ENCODE measurements around the gene PLCL2. TPM values are rescaled to one million over a fixed set of nuclear protein-coding genes. Genes with fewer than 3 reads are reported as not detected.

The PLCL2 gene
- total RNA-seq, 1 experiment from 2014 or later, result 0.07 TPM

DNA sequence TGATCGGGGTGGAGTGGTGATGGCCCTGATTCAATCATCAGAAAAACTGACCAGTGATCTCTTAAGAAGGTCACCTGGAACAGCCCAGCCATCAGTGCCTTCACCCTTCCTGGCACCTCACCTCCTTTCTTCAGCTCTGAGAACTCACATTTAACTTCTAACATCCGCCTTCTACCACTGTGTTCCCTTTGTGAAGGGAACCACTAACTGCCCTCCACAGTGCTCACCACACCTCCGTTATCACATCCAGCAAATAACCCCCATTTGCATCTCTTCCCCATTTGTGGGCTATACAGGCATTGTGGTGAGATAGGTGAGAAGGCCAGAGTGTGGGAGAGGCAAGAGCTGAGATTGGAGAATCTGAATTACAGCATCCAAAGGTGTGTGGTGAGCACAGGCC is 107.4 kb downstream of the PLCL2 start:
- peaks cover 3% of the 10 kb centered on the region for H3K27me3 Mint-ChIP-seq (ENCODE audit: insufficient read depth, unreplicated experiment)
- no peaks in the 10 kb centered on the region for H3K9me3 Mint-ChIP-seq (ENCODE audit: unreplicated experiment)
- H3K4me3 Mint-ChIP-seq (ENCODE audit: unreplicated experiment), result no peak overlapping the region
- Histone ChIP-seq H3K36me3 (ENCODE audit: control insufficient read depth, insufficient read depth, low read length) (no peaks in the 10 kb centered on the region), H3K4me1 (no peaks in the 10 kb centered on the region), H3K27me3 (replicated peaks; ENCODE audit: control insufficient read depth, insufficient read depth, low read length) (no peaks in the 10 kb centered on the region), H3K4me3 (ENCODE audit: low read depth, low read length) (no peak overlapping the region), H3K9me3 (no peaks in the 10 kb centered on the region)
- intact Hi-C loops (cut with micrococcal nuclease; ENCODE audit: unreplicated experiment), result no loop called here
- POLR2A ChIA-PET, result no interaction called here
- H3K27ac Mint-ChIP-seq (ENCODE audit: unreplicated experiment), result no peak overlapping the region
- BruUV-seq (replicated peaks), result no TSS peak
- TF ChIP-seq, protein P1, sequence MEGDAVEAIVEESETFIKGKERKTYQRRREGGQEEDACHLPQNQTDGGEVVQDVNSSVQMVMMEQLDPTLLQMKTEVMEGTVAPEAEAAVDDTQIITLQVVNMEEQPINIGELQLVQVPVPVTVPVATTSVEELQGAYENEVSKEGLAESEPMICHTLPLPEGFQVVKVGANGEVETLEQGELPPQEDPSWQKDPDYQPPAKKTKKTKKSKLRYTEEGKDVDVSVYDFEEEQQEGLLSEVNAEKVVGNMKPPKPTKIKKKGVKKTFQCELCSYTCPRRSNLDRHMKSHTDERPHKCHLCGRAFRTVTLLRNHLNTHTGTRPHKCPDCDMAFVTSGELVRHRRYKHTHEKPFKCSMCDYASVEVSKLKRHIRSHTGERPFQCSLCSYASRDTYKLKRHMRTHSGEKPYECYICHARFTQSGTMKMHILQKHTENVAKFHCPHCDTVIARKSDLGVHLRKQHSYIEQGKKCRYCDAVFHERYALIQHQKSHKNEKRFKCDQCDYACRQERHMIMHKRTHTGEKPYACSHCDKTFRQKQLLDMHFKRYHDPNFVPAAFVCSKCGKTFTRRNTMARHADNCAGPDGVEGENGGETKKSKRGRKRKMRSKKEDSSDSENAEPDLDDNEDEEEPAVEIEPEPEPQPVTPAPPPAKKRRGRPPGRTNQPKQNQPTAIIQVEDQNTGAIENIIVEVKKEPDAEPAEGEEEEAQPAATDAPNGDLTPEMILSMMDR (IDR thresholded peaks at IDR 0.05; ENCODE audit: insufficient read depth in 1 of 2, low read depth in 1 of 2, low read length in 1 of 2, severe bottlenecking in 1 of 2, unreplicated experiment in 1 of 2), result no peak
- no peaks in the 10 kb centered on the region for H3K4me1 Mint-ChIP-seq (ENCODE audit: low read depth, unreplicated experiment)
- no peaks in the 10 kb centered on the region for H3K36me3 Mint-ChIP-seq (ENCODE audit: insufficient read depth, unreplicated experiment)
- no peak for DNase-seq
- CTCF ChIA-PET, result no interaction called here

DNA sequence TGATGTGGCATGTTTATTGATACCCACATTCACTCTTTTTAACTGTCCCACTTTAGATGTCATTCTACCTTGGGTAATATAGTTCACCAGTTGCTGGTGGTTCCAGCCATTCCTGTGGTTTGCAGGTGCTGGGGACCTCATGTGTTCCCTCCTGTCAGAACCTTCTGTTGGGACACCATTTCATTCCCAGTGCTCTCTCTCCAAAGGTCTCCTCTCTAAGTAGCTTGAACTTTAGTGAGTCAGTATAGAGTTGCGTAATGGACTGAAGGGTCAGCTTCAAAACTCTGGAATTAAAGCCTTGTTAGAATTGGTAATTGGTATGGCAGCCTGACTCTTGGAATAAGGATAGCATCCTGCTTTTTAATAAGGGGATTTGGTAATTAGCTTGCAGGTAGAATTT is 108.5 kb downstream of the PLCL2 start:
- no peaks in the 10 kb centered on the region for H3K9me3 ChIP-seq
- Mint-ChIP-seq H3K27ac (ENCODE audit: unreplicated experiment) (no peak overlapping the region), H3K36me3 (ENCODE audit: insufficient read depth, unreplicated experiment) (no peaks in the 10 kb centered on the region), H3K27me3 (ENCODE audit: insufficient read depth, unreplicated experiment) (peaks cover 3% of the 10 kb centered on the region), H3K4me1 (ENCODE audit: low read depth, unreplicated experiment) (no peaks in the 10 kb centered on the region), H3K9me3 (ENCODE audit: unreplicated experiment) (no peaks in the 10 kb centered on the region), H3K4me3 (ENCODE audit: unreplicated experiment) (no peak overlapping the region)
- no TSS peak for BruUV-seq (replicated peaks)
- no peak for DNase-seq
- TF ChIP-seq, protein P1 (IDR thresholded peaks at IDR 0.05; ENCODE audit: insufficient read depth in 1 of 2, low read depth in 1 of 2, low read length in 1 of 2, severe bottlenecking in 1 of 2, unreplicated experiment in 1 of 2), result no peak
- intact Hi-C loops (cut with micrococcal nuclease; ENCODE audit: unreplicated experiment), result no loop called here
- no peaks in the 10 kb centered on the region for H3K27me3 ChIP-seq (replicated peaks; ENCODE audit: control insufficient read depth, insufficient read depth, low read length)
- no peak overlapping the region for H3K4me3 ChIP-seq (ENCODE audit: low read depth, low read length)
- ChIA-PET POLR2A (no interaction called here), CTCF (no interaction called here)
- H3K4me1 ChIP-seq, result no peaks in the 10 kb centered on the region
- H3K36me3 ChIP-seq (ENCODE audit: control insufficient read depth, insufficient read depth, low read length), result no peaks in the 10 kb centered on the region

DNA sequence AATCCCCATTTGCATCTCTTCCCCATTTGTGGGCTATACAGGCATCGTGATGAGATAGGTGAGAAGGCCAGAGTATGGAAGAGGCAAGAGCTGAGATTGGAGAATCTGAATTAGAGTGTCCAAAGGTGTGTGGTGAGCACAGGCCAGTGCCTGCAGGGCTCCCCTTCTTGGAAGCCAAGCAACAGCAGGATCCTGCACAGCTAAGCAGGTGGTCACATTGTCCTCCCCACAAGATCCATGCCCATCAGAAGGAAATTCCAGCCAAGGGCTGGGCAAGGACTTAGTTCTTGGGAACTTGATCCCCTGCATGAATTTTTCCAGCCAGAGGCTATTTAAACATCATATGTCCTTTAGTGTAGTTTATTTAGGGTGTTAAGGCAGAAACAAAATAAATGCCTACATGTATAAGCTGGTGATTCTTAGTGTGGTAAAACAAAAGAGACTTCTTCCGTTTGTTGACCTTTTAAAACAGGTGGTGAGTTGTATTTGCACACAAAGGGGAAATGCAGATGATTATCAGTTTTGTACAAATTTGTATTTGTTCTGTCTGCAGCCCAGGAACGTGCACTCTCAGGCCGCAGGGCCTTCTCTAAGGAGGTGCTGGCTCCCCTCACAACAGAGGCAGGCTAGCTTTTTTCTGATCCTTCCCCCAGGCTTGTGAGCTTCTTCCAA is 110.2 kb downstream of the PLCL2 start:
- Mint-ChIP-seq H3K4me3 (ENCODE audit: unreplicated experiment) (no peak overlapping the region), H3K27ac (ENCODE audit: unreplicated experiment) (no peak overlapping the region), H3K36me3 (ENCODE audit: insufficient read depth, unreplicated experiment) (no peaks in the 10 kb centered on the region), H3K27me3 (ENCODE audit: insufficient read depth, unreplicated experiment) (no peaks in the 10 kb centered on the region), H3K9me3 (ENCODE audit: unreplicated experiment) (no peaks in the 10 kb centered on the region), H3K4me1 (ENCODE audit: low read depth, unreplicated experiment) (no peaks in the 10 kb centered on the region)
- no peak for DNase-seq
- POLR2A ChIA-PET, result no interaction called here
- CTCF ChIA-PET, result no interaction called here
- H3K27me3 ChIP-seq (replicated peaks; ENCODE audit: control insufficient read depth, insufficient read depth, low read length), result no peaks in the 10 kb centered on the region
- no peaks in the 10 kb centered on the region for H3K9me3 ChIP-seq
- intact Hi-C loops (cut with micrococcal nuclease; ENCODE audit: unreplicated experiment), result no loop called here
- TF ChIP-seq, protein P1 (IDR thresholded peaks at IDR 0.05; ENCODE audit: insufficient read depth in 1 of 2, low read depth in 1 of 2, low read length in 1 of 2, severe bottlenecking in 1 of 2, unreplicated experiment in 1 of 2), result no peak
- no peaks in the 10 kb centered on the region for H3K4me1 ChIP-seq
- no TSS peak for BruUV-seq (replicated peaks)
- H3K36me3 ChIP-seq (ENCODE audit: control insufficient read depth, insufficient read depth, low read length), result no peaks in the 10 kb centered on the region
- no peak overlapping the region for H3K4me3 ChIP-seq (ENCODE audit: low read depth, low read length)
